Measurements from ENCODE around the gene RPTN. TPM values are rescaled to one million over a fixed set of nuclear protein-coding genes. Genes with fewer than 3 reads are reported as not detected.
"Not testable (repeated sequence)": the region's sequence is repeated elsewhere in the genome, so short reads cannot be mapped to it uniquely, and the experiment has no call there.

RPTN gene
- total and polyA plus RNA-seq, 4 donors: not detected

DNA sequence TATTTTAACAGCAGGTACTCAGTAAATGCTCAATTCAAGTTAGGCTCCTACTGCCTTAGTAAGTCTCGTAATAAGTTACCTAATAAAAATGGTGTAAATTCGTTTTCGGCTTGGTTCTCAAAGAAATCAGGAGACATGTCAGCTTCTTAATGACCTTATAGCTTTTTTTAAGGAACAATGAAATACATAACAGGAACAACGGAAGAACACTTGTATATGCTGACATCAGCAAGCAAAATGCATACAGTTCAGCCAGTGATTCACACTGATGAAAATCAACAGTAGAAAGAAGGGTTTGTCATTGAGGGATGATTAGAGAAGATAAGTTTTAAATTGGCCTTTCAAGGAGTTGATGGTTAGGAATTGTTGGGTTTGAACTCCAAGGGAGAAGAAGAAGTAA lies 13.3 kb downstream of the RPTN start:
- 60% methylated on average over 1 of the region's 4 CpGs for WGBS (ENCODE audit: insufficient coverage)
- H3K36me3 ChIP-seq (ENCODE audit: control insufficient read depth, insufficient read depth, low read length): no peaks in the 10 kb centered on the region
- H3K4me3 ChIP-seq (ENCODE audit: low read depth, low read length): no peak overlapping the region
- H3K27ac ChIP-seq (ENCODE audit: low read depth, low read length): no peak overlapping the region
- no peaks in the 10 kb centered on the region for H3K27me3 ChIP-seq (ENCODE audit: control insufficient read depth, insufficient read depth, low read length)
- H3K9me3 ChIP-seq (ENCODE audit: control insufficient read depth, insufficient read depth, low read length): peaks cover 5% of the 10 kb centered on the region
- no peak for DNase-seq (ENCODE audit: low read depth in 4 of 6, low spot score in 6 of 6)
- H3K4me1 ChIP-seq (ENCODE audit: control insufficient read depth, insufficient read depth, low read length): no peaks in the 10 kb centered on the region

DNA sequence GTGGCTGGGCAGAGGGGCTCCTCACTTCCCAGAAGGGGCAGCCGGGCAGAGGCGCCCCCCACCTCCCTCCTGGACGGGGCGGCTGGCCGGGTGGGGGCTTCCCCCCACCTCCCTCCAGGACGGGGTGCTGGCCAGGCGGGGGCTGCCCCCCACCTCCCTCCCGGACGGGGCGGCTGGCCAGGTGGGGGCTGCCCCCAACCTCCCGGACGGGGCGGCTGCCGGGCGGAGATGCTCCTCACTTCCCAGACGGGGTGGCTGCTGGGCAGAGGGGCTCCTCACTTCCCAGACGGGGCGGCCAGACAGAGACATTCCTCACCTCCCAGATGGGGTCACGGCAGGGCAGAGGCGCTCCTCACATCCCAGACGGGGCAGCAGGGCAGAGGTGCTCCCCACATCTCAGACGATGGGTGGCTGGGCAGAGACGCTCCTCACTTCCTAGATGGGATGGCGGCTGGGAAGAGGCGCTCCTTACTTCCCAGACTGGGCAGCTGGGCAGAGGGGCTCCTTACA lies 14.3 kb downstream of the RPTN start:
- H3K4me3 ChIP-seq (ENCODE audit: low read depth, low read length); H3K9me3 ChIP-seq (ENCODE audit: control insufficient read depth, insufficient read depth, low read length); DNase-seq (ENCODE audit: low read depth in 4 of 6, low spot score in 6 of 6); H3K27me3 ChIP-seq (ENCODE audit: control insufficient read depth, insufficient read depth, low read length); H3K4me1 ChIP-seq (ENCODE audit: control insufficient read depth, insufficient read depth, low read length); H3K27ac ChIP-seq (ENCODE audit: low read depth, low read length); H3K36me3 ChIP-seq (ENCODE audit: control insufficient read depth, insufficient read depth, low read length): not testable (repeated sequence)
- WGBS (ENCODE audit: insufficient coverage): 91% methylated on average over 18 of the region's 25 CpGs

DNA sequence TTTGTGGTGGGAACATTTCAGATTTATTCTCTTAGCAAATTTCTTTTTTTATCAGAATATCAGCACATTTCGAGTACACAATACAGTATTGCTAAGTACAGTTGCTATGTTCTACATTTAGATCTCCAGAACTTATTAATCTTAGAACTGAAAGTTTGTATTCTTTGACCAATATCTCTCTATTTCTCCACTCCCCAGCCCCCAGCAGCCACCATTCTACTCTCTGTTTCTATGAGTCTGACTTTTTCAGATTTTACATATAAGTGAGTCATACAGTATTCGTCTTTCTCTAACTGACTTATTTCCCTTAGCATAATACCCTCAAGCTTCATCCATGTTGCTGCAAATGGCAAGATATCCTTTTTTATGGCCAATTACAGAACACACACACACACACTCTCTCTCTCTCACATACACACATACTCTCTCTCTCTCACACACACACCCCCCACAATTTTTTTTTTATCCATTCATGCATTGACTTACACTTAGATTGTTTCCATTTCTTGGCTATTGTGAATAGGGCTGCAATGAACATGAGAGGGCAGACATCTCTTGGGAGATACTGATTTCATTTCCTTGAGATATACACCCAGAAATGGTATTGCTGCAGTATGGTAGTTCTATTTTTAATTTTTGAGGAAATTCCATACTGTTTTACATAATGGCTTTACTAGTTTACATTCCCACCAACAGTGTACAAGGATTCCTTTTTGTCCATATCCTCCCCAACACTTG lies 15.7 kb downstream of the RPTN start:
- H3K27ac ChIP-seq (ENCODE audit: low read depth, low read length): no peak overlapping the region
- no peaks in the 10 kb centered on the region for H3K4me1 ChIP-seq (ENCODE audit: control insufficient read depth, insufficient read depth, low read length)
- no peaks in the 10 kb centered on the region for H3K36me3 ChIP-seq (ENCODE audit: control insufficient read depth, insufficient read depth, low read length)
- H3K27me3 ChIP-seq (ENCODE audit: control insufficient read depth, insufficient read depth, low read length): no peaks in the 10 kb centered on the region
- no peak for DNase-seq (ENCODE audit: low read depth in 4 of 6, low spot score in 6 of 6)
- peaks cover 5% of the 10 kb centered on the region for H3K9me3 ChIP-seq (ENCODE audit: control insufficient read depth, insufficient read depth, low read length)
- H3K4me3 ChIP-seq (ENCODE audit: low read depth, low read length): no peak overlapping the region
- WGBS (ENCODE audit: insufficient coverage): 88% methylated on average over 1 of the region's 2 CpGs

DNA sequence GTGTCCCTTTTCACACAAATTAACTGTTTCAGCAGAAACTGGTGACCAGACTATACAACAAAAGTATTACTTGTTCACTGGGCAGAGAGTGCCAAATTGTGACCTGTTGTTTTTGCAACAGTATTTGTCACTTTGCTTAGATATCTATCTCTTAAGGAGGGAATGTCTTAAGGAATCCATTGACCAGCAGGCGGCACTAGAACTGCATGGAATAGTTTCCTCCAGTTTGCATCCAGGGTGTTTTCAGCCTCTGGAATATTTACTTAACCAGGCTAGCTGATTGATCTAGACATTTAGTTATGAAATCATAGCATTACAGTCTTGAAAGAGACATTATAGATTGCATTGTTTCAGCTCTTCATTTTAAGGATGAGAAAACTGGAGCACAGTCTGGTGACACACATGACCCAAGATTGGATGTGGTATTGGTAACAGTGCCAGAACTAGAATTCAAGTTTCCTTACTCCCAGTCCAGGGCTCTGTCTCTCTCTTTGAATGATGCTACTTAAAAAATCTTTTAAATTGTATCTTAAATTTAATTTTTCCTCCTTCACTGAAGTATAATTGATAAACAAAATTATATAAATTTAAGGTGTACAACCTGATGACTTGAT lies 16.9 kb downstream of the RPTN start:
- Histone ChIP-seq H3K4me1 (ENCODE audit: control insufficient read depth, insufficient read depth, low read length) (no peaks in the 10 kb centered on the region), H3K36me3 (ENCODE audit: control insufficient read depth, insufficient read depth, low read length) (no peaks in the 10 kb centered on the region), H3K9me3 (ENCODE audit: control insufficient read depth, insufficient read depth, low read length) (no peaks in the 10 kb centered on the region), H3K27ac (ENCODE audit: low read depth, low read length) (no peak overlapping the region), H3K27me3 (ENCODE audit: control insufficient read depth, insufficient read depth, low read length) (no peaks in the 10 kb centered on the region), H3K4me3 (ENCODE audit: low read depth, low read length) (no peak overlapping the region)
- DNase-seq (ENCODE audit: low read depth in 4 of 6, low spot score in 6 of 6): peak; percentile 20 to 80 (median 40)
- WGBS (ENCODE audit: insufficient coverage): no CpG with 5 or more reads among the region's 1 CpG

DNA sequence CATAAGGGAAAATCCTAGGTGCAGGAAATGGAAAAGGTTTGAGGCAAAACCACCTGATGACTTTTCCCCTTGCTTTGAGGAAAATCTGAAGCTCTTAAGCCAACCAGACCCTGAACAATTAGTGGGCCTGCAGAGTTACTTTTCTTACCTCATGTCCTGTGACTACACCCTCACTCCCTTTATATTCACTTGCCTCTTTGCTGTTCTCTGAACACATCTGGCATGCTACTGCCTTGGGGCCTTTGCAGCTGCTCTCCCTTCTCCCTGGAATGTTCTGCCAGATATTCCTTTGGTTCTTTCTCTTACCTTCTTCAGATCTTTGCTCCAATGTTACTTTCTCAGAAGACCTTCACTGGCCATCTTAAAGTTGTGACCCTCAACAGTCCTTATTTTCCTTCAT lies 21.8 kb downstream of the RPTN start:
- DNase-seq (ENCODE audit: low read depth in 4 of 6, low spot score in 6 of 6): no peak
- Histone ChIP-seq H3K9me3 (ENCODE audit: control insufficient read depth, insufficient read depth, low read length) (peaks cover 4% of the 10 kb centered on the region), H3K4me1 (ENCODE audit: control insufficient read depth, insufficient read depth, low read length) (no peaks in the 10 kb centered on the region), H3K27ac (ENCODE audit: low read depth, low read length) (no peak overlapping the region), H3K36me3 (ENCODE audit: control insufficient read depth, insufficient read depth, low read length) (no peaks in the 10 kb centered on the region), H3K4me3 (ENCODE audit: low read depth, low read length) (no peak overlapping the region), H3K27me3 (ENCODE audit: control insufficient read depth, insufficient read depth, low read length) (no peaks in the 10 kb centered on the region)

DNA sequence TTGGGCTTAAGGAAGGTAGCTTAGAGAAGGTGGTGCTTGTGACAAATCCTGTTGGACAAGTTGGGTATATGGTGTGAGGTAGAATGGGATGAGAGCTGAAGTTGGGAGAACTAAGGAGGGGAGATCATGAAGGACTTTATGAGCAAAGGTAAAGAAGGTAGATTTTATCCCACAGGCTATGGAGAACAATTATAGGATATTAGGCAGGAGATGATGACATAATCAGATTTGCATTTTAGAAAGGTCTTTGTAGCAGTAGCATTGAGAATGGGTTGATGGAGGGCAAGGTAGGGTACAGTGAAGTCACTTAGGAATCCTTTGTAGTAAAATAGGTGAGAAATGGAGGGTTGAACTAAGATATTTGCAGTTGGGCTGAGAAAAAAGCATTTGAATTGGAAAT lies 28.8 kb downstream of the RPTN start:
- H3K36me3 ChIP-seq (ENCODE audit: control insufficient read depth, insufficient read depth, low read length): no peaks in the 10 kb centered on the region
- no peak for DNase-seq (ENCODE audit: low read depth in 4 of 6, low spot score in 6 of 6)
- no peak overlapping the region for H3K4me3 ChIP-seq (ENCODE audit: low read depth, low read length)
- H3K27me3 ChIP-seq (ENCODE audit: control insufficient read depth, insufficient read depth, low read length): peaks cover 6% of the 10 kb centered on the region
- H3K27ac ChIP-seq (ENCODE audit: low read depth, low read length): no peak overlapping the region
- no peaks in the 10 kb centered on the region for H3K4me1 ChIP-seq (ENCODE audit: control insufficient read depth, insufficient read depth, low read length)
- H3K9me3 ChIP-seq (ENCODE audit: control insufficient read depth, insufficient read depth, low read length): peaks cover 5% of the 10 kb centered on the region

DNA sequence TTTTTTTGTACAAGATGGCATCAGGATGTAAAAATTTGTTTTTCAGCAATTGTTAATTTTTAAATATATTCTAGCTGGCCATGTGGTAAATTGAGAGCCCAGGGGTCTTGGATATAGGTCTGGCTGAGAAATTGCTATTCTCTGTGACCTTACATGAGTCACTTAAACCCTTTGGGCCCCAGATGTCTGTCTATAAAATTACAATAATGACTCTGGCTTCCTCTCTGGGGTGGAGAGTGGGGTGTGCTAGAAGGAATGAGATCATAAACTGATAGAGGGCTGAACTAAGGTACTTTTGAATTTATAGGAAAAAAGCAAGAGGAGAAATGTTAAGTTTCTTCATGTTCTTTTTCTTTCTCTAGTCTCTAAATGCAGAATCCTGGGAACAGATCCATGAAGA lies 31.4 kb downstream of the RPTN start:
- Histone ChIP-seq H3K4me3 (ENCODE audit: low read depth, low read length) (no peak overlapping the region), H3K4me1 (ENCODE audit: control insufficient read depth, insufficient read depth, low read length) (no peaks in the 10 kb centered on the region), H3K9me3 (ENCODE audit: control insufficient read depth, insufficient read depth, low read length) (peaks cover 1% of the 10 kb centered on the region), H3K36me3 (ENCODE audit: control insufficient read depth, insufficient read depth, low read length) (no peaks in the 10 kb centered on the region), H3K27ac (ENCODE audit: low read depth, low read length) (no peak overlapping the region), H3K27me3 (ENCODE audit: control insufficient read depth, insufficient read depth, low read length) (peaks cover 6% of the 10 kb centered on the region)
- no peak for DNase-seq (ENCODE audit: low read depth in 4 of 6, low spot score in 6 of 6)

DNA sequence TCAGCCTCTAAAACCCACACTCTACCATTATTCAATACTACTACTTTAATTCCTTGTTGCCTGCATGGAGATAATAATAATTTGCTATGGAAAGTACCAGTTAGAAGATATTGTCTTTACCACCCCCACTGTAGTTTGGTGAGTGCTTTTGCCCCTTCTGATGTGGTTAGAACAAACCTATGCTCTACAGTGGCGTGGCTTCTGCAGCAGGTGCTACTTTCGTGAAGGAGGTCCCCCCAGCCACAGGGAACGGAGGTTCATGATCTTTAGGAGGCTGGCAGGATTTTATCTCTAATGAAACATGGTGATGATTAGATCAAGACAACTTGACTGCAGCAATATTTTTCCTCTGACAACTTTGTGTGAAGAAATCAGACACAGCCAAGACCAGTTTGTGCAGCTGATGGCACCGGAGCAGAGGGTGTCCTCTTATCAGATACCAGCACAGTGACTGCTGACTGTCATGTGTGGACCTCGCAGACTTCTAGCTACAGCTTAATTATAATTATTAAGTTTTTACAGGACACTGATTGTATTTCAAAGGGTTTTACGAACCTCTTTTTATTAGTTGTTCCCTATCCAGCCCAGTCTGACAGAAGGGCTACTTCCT lies 33.1 kb downstream of the RPTN start:
- no peak for DNase-seq (ENCODE audit: low read depth in 4 of 6, low spot score in 6 of 6)
- H3K36me3 ChIP-seq (ENCODE audit: control insufficient read depth, insufficient read depth, low read length): no peaks in the 10 kb centered on the region
- peaks cover 4% of the 10 kb centered on the region for H3K27me3 ChIP-seq (ENCODE audit: control insufficient read depth, insufficient read depth, low read length)
- H3K4me1 ChIP-seq (ENCODE audit: control insufficient read depth, insufficient read depth, low read length): no peaks in the 10 kb centered on the region
- WGBS (ENCODE audit: insufficient coverage): 100% methylated on average over 2 of the region's 6 CpGs
- H3K9me3 ChIP-seq (ENCODE audit: control insufficient read depth, insufficient read depth, low read length): no peaks in the 10 kb centered on the region
- no peak overlapping the region for H3K27ac ChIP-seq (ENCODE audit: low read depth, low read length)
- no peak overlapping the region for H3K4me3 ChIP-seq (ENCODE audit: low read depth, low read length)

DNA sequence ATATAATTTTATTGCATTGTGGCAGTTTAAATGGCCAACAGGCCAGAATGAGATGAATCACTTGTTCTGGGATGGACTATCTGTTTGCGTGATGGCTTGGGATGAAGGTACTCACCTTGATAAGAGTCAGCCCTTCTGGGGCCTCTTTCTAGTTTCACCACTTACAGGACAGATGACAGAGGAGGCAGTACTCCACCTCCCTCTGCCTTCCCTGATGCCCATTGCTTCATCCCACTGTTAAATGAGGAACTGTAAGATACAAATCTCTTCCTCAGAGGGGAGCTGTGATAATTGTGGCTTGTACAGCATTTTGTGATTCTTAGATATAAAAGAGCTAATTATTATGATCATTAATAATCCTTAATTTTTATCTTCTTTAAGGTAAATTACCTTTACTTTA lies 40.1 kb downstream of the RPTN start:
- H3K9me3 ChIP-seq (ENCODE audit: control insufficient read depth, insufficient read depth, low read length): no peaks in the 10 kb centered on the region
- no peak overlapping the region for H3K4me3 ChIP-seq (ENCODE audit: low read depth, low read length)
- peaks cover 25% of the 10 kb centered on the region for H3K27me3 ChIP-seq (ENCODE audit: control insufficient read depth, insufficient read depth, low read length)
- 100% methylated on average over 1 of the region's 1 CpG for WGBS (ENCODE audit: insufficient coverage)
- H3K27ac ChIP-seq (ENCODE audit: low read depth, low read length): no peak overlapping the region
- no peaks in the 10 kb centered on the region for H3K36me3 ChIP-seq (ENCODE audit: control insufficient read depth, insufficient read depth, low read length)
- DNase-seq (ENCODE audit: low read depth in 4 of 6, low spot score in 6 of 6): no peak
- no peaks in the 10 kb centered on the region for H3K4me1 ChIP-seq (ENCODE audit: control insufficient read depth, insufficient read depth, low read length)

DNA sequence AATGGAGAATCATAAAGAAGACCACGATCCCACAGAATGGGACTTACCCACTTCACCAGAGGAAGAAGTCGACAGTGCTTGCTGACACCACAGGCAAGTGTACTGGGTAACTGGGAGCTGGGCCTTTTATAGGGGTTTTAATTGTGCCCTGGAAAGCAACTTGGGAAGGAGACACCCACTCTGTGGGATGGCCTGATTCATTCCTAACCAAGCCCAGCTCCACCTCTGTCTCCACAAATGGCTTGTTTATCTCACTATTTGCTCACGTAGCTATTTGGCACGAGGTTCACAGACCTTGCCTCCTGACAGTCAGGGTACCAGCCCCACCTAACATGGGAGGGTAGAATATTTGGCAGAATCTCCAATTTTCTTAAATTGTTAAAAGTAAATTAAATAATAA lies 43.7 kb downstream of the RPTN start, which contains the start of gene TCHH:
Gene TCHH, minus strand, starts transcription at position 101 of the 400 bp plus-strand sequence. CDS start 1,364 bp downstream, outside the sequence.
- H3K4me1 ChIP-seq (ENCODE audit: control insufficient read depth, insufficient read depth, low read length): peaks cover 22% of the 10 kb centered on the region
- no peaks in the 10 kb centered on the region for H3K36me3 ChIP-seq (ENCODE audit: control insufficient read depth, insufficient read depth, low read length)
- H3K27ac ChIP-seq (ENCODE audit: low read depth, low read length): no peak within 1 kb of the TSS
- H3K27me3 ChIP-seq (ENCODE audit: control insufficient read depth, insufficient read depth, low read length): peaks cover 56% of the 10 kb centered on the region
- WGBS (ENCODE audit: insufficient coverage): no CpG with 5 or more reads among the region's 4 CpGs
- no peaks in the 10 kb centered on the region for H3K9me3 ChIP-seq (ENCODE audit: control insufficient read depth, insufficient read depth, low read length)
- no peak for DNase-seq (ENCODE audit: low read depth in 4 of 6, low spot score in 6 of 6)
- no peak within 1 kb of the TSS for H3K4me3 ChIP-seq (ENCODE audit: low read depth, low read length)
